H1 (cell line): ENCODE measurements around the gene TAP2. TPM values are rescaled to one million over a fixed set of nuclear protein-coding genes. Genes with fewer than 3 reads are reported as not detected.

Source experiments
- CTCF ChIA-PET: fragments of 300-600 bp; sonication (Branson Sonifier 250); formaldehyde crosslinking; loops from one replicate; lab custom pipeline; 2021; ENCODE audit not compliant: partially characterized antibody; lab: Charles Lee
- POLR2A ChIA-PET: fragments of 300-600 bp; sonication (Branson Sonifier 250); formaldehyde crosslinking; loops from one replicate; lab custom pipeline; 2021; ENCODE audit warnings: inconsistent platforms; ENCODE audit not compliant: partially characterized antibody; lab: Charles Lee
- DNase-seq, 2 experiments: peaks; one replicate each; pipeline versions ENCODE4 v3.0.0 to v3.0.0-alpha.2; 2010 to 2022; ENCODE audit warnings: low spot score in 2 of 2, low read depth in 1 of 2, mixed read lengths in 1 of 2
- FAIRE-seq: peaks from 2 replicates; lab custom pipeline; 2011; peaks lifted over from hg19 to GRCh38; lab: Jason Lieb, UNC
- H2AFZ ChIP-seq: 2 replicates; pipeline ENCODE4 v1.8.1; 2012; ENCODE audit warnings: low read length, inconsistent platforms
- H2AK5ac ChIP-seq: 2 replicates; pipeline ENCODE4 v1.6.1; 2013; ENCODE audit warnings: low read depth, low read length
- H2BK120ac ChIP-seq: replicated peaks from 2 replicates; pipeline ENCODE3; 2013; ENCODE audit warnings: low read depth, low read length, inconsistent platforms
- H2BK12ac ChIP-seq: 2 replicates; pipeline ENCODE4 v1.6.1; 2013; ENCODE audit warnings: low read depth, low read length
- H2BK15ac ChIP-seq: 2 replicates; pipeline ENCODE4 v1.6.1; 2013; ENCODE audit warnings: low read length
- H2BK20ac ChIP-seq: 2 replicates; pipeline ENCODE4 v1.6.1; 2013; ENCODE audit warnings: low read length
- H2BK5ac ChIP-seq: 2 replicates; pipeline ENCODE4 v1.6.1; 2013; ENCODE audit warnings: low read depth, low read length
- H3K14ac ChIP-seq: 2 replicates; pipeline ENCODE4 v1.6.1; 2013; ENCODE audit warnings: inconsistent platforms; ENCODE audit not compliant: insufficient read length
- H3K18ac ChIP-seq: 2 replicates; pipeline ENCODE4 v1.6.1; 2013; ENCODE audit warnings: low read length; ENCODE audit errors: extremely low read depth
- H3K23ac ChIP-seq: 2 replicates; pipeline ENCODE4 v1.6.1; 2013; ENCODE audit warnings: inconsistent platforms; ENCODE audit not compliant: insufficient read length
- H3K23me2 ChIP-seq: 2 replicates; pipeline ENCODE4 v1.6.1; 2013; ENCODE audit warnings: low read depth, low read length
- H3K27ac ChIP-seq: 2 replicates; pipeline ENCODE4 v1.6.1; 2011; ENCODE audit warnings: low read depth, low read length, inconsistent platforms
- H3K27me3 ChIP-seq, 4 experiments: replicated peaks in 1 of 4; 1 replicate in 1 of 4; 2 replicates in 3 of 4; pipeline versions ENCODE4 v1.6.1 to v1.8.1; 2011 to 2013; ENCODE audit warnings: low read length in 3 of 4, mild to moderate bottlenecking in 3 of 4, inconsistent platforms in 2 of 4, mixed read lengths in 2 of 4, moderate library complexity in 1 of 4; ENCODE audit not compliant: control insufficient read depth in 3 of 4, insufficient read depth in 3 of 4; ENCODE audit errors: extremely low read depth in 1 of 4
- H3K36me3 ChIP-seq, 4 experiments: 2 replicates each; pipeline versions ENCODE4 v1.6.1 to v1.8.1; 2011 to 2013; ENCODE audit warnings: mild to moderate bottlenecking in 4 of 4, low read length in 3 of 4, moderate library complexity in 2 of 4, control low read depth in 1 of 4, inconsistent platforms in 1 of 4; ENCODE audit not compliant: insufficient read depth in 4 of 4, control insufficient read depth in 2 of 4
- H3K4ac ChIP-seq: replicated peaks from 2 replicates; pipeline ENCODE3; 2013; ENCODE audit warnings: low read length, low read depth, mixed read lengths, inconsistent platforms; ENCODE audit not compliant: insufficient read length
- H3K4me1 ChIP-seq, 4 experiments: replicated peaks in 1 of 4; 1 replicate in 1 of 4; 2 replicates in 3 of 4; pipeline versions ENCODE4 v1.6.1 to v1.8.1; 2011 to 2013; ENCODE audit warnings: low read length in 3 of 4, inconsistent platforms in 2 of 4, mixed read lengths in 1 of 4; ENCODE audit not compliant: insufficient read depth in 4 of 4, control insufficient read depth in 3 of 4
- H3K4me2 ChIP-seq, 2 experiments: 2 replicates each; pipeline versions ENCODE4 v1.6.1 to v1.8.1; 2011 to 2013; ENCODE audit warnings: low read depth in 2 of 2, low read length in 2 of 2, control low read depth in 1 of 2, inconsistent platforms in 1 of 2, mild to moderate bottlenecking in 1 of 2; ENCODE audit not compliant: insufficient read depth in 1 of 2
- H3K4me3 ChIP-seq, 4 experiments: fragments of 200-600, 300-600 bp in 1 of 4; sonication (generic), shearing (Covaris generic), sonication (Bioruptor Twin) in 1 of 4; 2 replicates each; pipeline versions ENCODE4 v1.5.1 to v1.8.1; 2011 to 2016; ENCODE audit warnings: low read length in 4 of 4, low read depth in 3 of 4, control low read depth in 2 of 4, inconsistent platforms in 2 of 4, mild to moderate bottlenecking in 2 of 4, mixed read lengths in 1 of 4, moderate library complexity in 1 of 4; ENCODE audit not compliant: insufficient read depth in 2 of 4; ENCODE audit errors: extremely low read depth in 1 of 4
- H3K56ac ChIP-seq: replicated peaks from 2 replicates; pipeline ENCODE3; 2013; ENCODE audit warnings: low read depth, mild to moderate bottlenecking, mixed read lengths, low read length, inconsistent platforms; ENCODE audit not compliant: insufficient read length
- H3K79me1 ChIP-seq: 2 replicates; pipeline ENCODE4 v1.6.1; 2013; ENCODE audit warnings: low read depth, low read length, control low read depth
- H3K79me2 ChIP-seq, 2 experiments: 2 replicates each; pipeline versions ENCODE4 v1.6.1 to v1.8.1; 2012 to 2013; ENCODE audit warnings: low read length in 2 of 2, mild to moderate bottlenecking in 2 of 2, inconsistent platforms in 1 of 2; ENCODE audit not compliant: insufficient read depth in 2 of 2, control insufficient read depth in 1 of 2
- H3K9ac ChIP-seq, 4 experiments: replicated peaks in 1 of 4; 1 replicate in 1 of 4; 2 replicates in 3 of 4; pipeline versions ENCODE4 v1.6.1 to v1.8.1; 2011 to 2013; ENCODE audit warnings: low read depth in 3 of 4, low read length in 3 of 4, control low read depth in 2 of 4, mild to moderate bottlenecking in 2 of 4, moderate library complexity in 2 of 4, inconsistent platforms in 1 of 4; ENCODE audit errors: extremely low read depth in 1 of 4
- H3K9me3 ChIP-seq, 2 experiments: 2 replicates each; pipeline versions ENCODE4 v1.6.1 to v1.8.1; 2012 to 2013; ENCODE audit warnings: mild to moderate bottlenecking in 2 of 2, moderate library complexity in 2 of 2, control low read depth in 1 of 2, inconsistent platforms in 1 of 2, low read depth in 1 of 2, low read length in 1 of 2, mixed read lengths in 1 of 2; ENCODE audit not compliant: insufficient read depth in 2 of 2
- H4K20me1 ChIP-seq, 2 experiments: replicated peaks in 1 of 2; 2 replicates each; pipeline versions ENCODE3 to v1.8.1; 2011 to 2013; ENCODE audit warnings: inconsistent platforms in 2 of 2, low read length in 2 of 2, mild to moderate bottlenecking in 1 of 2; ENCODE audit not compliant: insufficient read depth in 2 of 2, control insufficient read depth in 1 of 2
- H4K5ac ChIP-seq: 2 replicates; pipeline ENCODE4 v1.6.1; 2013; ENCODE audit warnings: low read length, low read depth, mixed read lengths, inconsistent platforms; ENCODE audit not compliant: insufficient read length
- H4K8ac ChIP-seq: 2 replicates; pipeline ENCODE4 v1.8.0; 2013; ENCODE audit warnings: mild to moderate bottlenecking, moderate library complexity, low read length, inconsistent platforms; ENCODE audit not compliant: insufficient read depth; ENCODE audit errors: extremely low read depth
- H4K91ac ChIP-seq: replicated peaks from 2 replicates; pipeline ENCODE3; 2013; ENCODE audit warnings: low read length, mixed read lengths, inconsistent platforms; ENCODE audit not compliant: insufficient read length
- BRCA1 ChIP-seq: IDR thresholded peaks from 2 replicates; pipeline ENCODE4 v1.6.1; 2012; ENCODE audit warnings: low read depth, low read length, improper control_type of control experiment
- CBX5 ChIP-seq: fragments of 300-800, 300-1000 bp; sonication (generic); IDR thresholded peaks from 2 replicates; pipeline ENCODE4 v1.7.1; 2016; ENCODE audit warnings: antibody characterized with exemption, low read length, low read depth
- CHD1 ChIP-seq: IDR thresholded peaks from 2 replicates; pipeline ENCODE4 v1.6.1; 2012; ENCODE audit warnings: low read depth, low read length, improper control_type of control experiment
- FOSL1 ChIP-seq: IDR thresholded peaks from 2 replicates; pipeline ENCODE4 v1.6.1; 2011; ENCODE audit warnings: mild to moderate bottlenecking, low read depth, low read length, moderate library complexity; ENCODE audit not compliant: insufficient read depth
- GABPA ChIP-seq: IDR thresholded peaks from 2 replicates; pipeline ENCODE4 v1.6.1; 2011; ENCODE audit warnings: mild to moderate bottlenecking, low read length, moderate library complexity, borderline replicate concordance; ENCODE audit not compliant: insufficient read depth
- JUN ChIP-seq: IDR thresholded peaks from 2 replicates; pipeline ENCODE4 v1.6.1; 2011; ENCODE audit warnings: low read depth, mild to moderate bottlenecking, improper control_type of control experiment, low read length
- PHF8 ChIP-seq: fragments of 200-600 bp; sonication (generic); conservative IDR thresholded peaks from 2 replicates; pipeline ENCODE4 v1.7.1; 2012; ENCODE audit warnings: low read depth, mild to moderate bottlenecking, inconsistent platforms, low read length, moderate library complexity
- RAD21 ChIP-seq, 2 experiments: IDR thresholded peaks in 1 of 2; conservative IDR thresholded peaks in 1 of 2; 2 replicates each; pipeline ENCODE4 v1.6.1; 2011; ENCODE audit warnings: low read depth in 2 of 2, low read length in 2 of 2, improper control_type of control experiment in 1 of 2, inconsistent platforms in 1 of 2, mild to moderate bottlenecking in 1 of 2, moderate library complexity in 1 of 2
- SIN3A ChIP-seq, 2 experiments: IDR thresholded peaks in 1 of 2; conservative IDR thresholded peaks in 1 of 2; 2 replicates each; pipeline ENCODE4 v1.6.1; 2011 to 2012; ENCODE audit warnings: low read length in 2 of 2, improper control_type of control experiment in 1 of 2, low read depth in 1 of 2, mild to moderate bottlenecking in 1 of 2
- SRF ChIP-seq: IDR thresholded peaks from 2 replicates; pipeline ENCODE4 v1.6.1; 2011; ENCODE audit warnings: mild to moderate bottlenecking, low read depth, low read length, moderate library complexity
- WGBS, 2 experiments: shearing (Covaris generic) in 1 of 2; methylation state at CpG; one replicate each; pipeline versions ENCODE4 v1.1.6 to v1.1.7; 2013 to 2015; ENCODE audit warnings: low lambda C conversion rate in 2 of 2, mixed read lengths in 2 of 2, inconsistent platforms in 1 of 2, low coverage in 1 of 2, missing lambda C conversion rate in 1 of 2; ENCODE audit not compliant: insufficient replicate concordance in 2 of 2, insufficient coverage in 1 of 2, insufficient read length in 1 of 2; ENCODE audit errors: extremely low coverage in 1 of 2, missing lambda C conversion rate in 1 of 2; 5-methylcytosine and 5-hydroxymethylcytosine counted together
- polyA plus RNA-seq, 7 experiments: library from polyadenylated mRNA; depleted of rRNA in 3 of 7; stranded (reverse) in 5 of 7; unstranded in 2 of 7; fragments of >200 nt in 5 of 7; fragments of 200-250 nt in 2 of 7; gene quantifications; 1 replicate in 5 of 7; 2 replicates in 1 of 7; 4 replicates in 1 of 7; pipeline versions ENCODE4 v1.2.1 to v1.2.3, GENCODE V29; 2011 to 2013; ENCODE audit warnings: missing spikeins in 2 of 7, mixed read lengths in 2 of 7
- total RNA-seq: library from RNA; stranded (reverse); fragmentation: NEBNext Ultra II Directional; extraction: Animal tissue kit (Norgen Biotek cat#: 25700); gene quantifications from 2 replicates; pipeline ENCODE4 v1.2.1, GENCODE V29; 2021
- TF ChIP-seq, protein P1 (sequence below): IDR thresholded peaks from 2 replicates; pipeline ENCODE4 v1.6.1; 2012; ENCODE audit warnings: inconsistent platforms

TAP2 gene
- total and polyA plus RNA-seq, 2 of the 8 experiments (the other 6 are each of a cell fraction or from before 2014, with no cell fraction given): 11.3 to 27.2 TPM

DNA sequence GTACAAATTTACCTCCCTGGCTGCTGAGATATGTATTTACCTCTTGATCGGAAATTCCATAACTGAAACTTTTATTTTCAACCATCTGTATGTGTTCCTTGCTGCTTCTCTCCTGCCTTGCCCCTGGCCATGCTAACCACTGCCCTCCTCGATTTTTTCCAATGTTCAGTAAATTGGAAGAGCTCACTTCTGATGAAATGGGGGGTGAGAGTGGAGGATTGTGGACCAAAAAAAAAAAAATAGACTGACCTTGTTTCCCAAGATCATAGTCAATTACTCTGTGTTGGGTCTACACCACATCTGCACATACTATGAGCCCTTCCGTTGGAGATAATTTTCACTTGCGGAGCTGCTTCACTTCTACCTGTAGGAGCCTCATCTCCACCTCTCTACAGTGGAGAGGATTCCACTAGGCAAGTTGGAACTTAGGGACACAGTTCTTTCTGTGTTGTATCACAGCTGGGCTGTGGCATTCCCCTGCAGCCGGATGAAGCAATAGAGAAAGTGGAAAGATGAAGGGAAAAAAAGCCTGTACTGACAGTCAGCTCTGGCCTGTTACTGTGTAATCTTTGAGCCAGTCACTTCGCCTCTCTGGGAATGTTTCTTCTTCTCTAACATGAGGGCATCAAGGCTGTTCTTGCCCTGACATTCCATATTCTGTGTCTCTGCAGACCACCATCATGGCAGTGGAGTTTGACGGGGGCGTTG lies 17.1 kb upstream of the TAP2 start:
- FAIRE-seq (no peak), DNase-seq (no peak)
- Histone ChIP-seq H3K27me3 (peaks cover 6 to 41% (median 36%) of the 10 kb centered on the region in 4 experiments), H2BK5ac (no peak overlapping the region), H3K4ac (no peak overlapping the region), H3K23ac (no peak overlapping the region), H3K23me2 (peaks cover 13% of the 10 kb centered on the region), H3K27ac (no peak overlapping the region), H3K79me2 (no peaks in the 10 kb centered on the region), H3K14ac (no peak overlapping the region), H2AFZ (no peak overlapping the region), H2AK5ac (no peak overlapping the region), H3K18ac (no peak overlapping the region), H3K4me2 (no peak overlapping the region), H3K56ac (no peak overlapping the region), H3K79me1 (no peaks in the 10 kb centered on the region), H2BK12ac (no peak overlapping the region), H4K91ac (no peak overlapping the region), H3K9ac (no peak overlapping the region), H2BK120ac (no peak overlapping the region), H3K36me3 (peaks cover 0 to 3% (median 0%) of the 10 kb centered on the region in 4 experiments; a peak in 1 of 8 replicates), H4K5ac (no peak overlapping the region), H2BK15ac (no peak overlapping the region), H3K4me1 (peaks cover 0 to 5% (median 1%) of the 10 kb centered on the region in 4 experiments; a peak in 5 of 7 replicates), H4K8ac (no peak overlapping the region), H3K9me3 (no peaks in the 10 kb centered on the region), H2BK20ac (no peak overlapping the region), H4K20me1 (no peaks in the 10 kb centered on the region), H3K4me3 (no peak overlapping the region)
- CTCF ChIA-PET: interaction anchor here (0.6 to 19.9 kb wide), 11 partner anchors 8 to 264 kb away, joined by 3 to 402 read pairs (median 4); partner anchors contain the start of genes BRD2, PSMB8 and TAP2
- POLR2A ChIA-PET: interaction anchor here (0.6 to 4.0 kb wide), 2 partner anchors 115 to 140 kb away, joined by 3 to 49 read pairs; partner anchors contain the start of gene BRD2
- 91% methylated on average over 8 of the region's 8 CpGs; no CpG with 5 or more reads in 1 of the 2 experiments for WGBS, 2 experiments
- TF ChIP-seq GABPA: no peak
- TF ChIP-seq FOSL1: no peak
- no peak for TF ChIP-seq PHF8
- TF ChIP-seq RAD21 (IDR thresholded peaks at IDR 0.05 in 1 of 2, conservative IDR thresholded peaks at IDR 0.05 in 1 of 2; ENCODE audit: low read depth in 2 of 2, low read length in 2 of 2): no peak
- TF ChIP-seq CBX5: no peak
- TF ChIP-seq, protein P1, sequence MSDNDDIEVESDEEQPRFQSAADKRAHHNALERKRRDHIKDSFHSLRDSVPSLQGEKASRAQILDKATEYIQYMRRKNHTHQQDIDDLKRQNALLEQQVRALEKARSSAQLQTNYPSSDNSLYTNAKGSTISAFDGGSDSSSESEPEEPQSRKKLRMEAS: no peak
- TF ChIP-seq BRCA1: no peak
- TF ChIP-seq SIN3A (conservative IDR thresholded peaks at IDR 0.05 in 1 of 2, IDR thresholded peaks at IDR 0.05 in 1 of 2; ENCODE audit: low read depth in 1 of 2, low read length in 2 of 2): no peak
- TF ChIP-seq SRF: no peak
- TF ChIP-seq CHD1: no peak
- TF ChIP-seq JUN: no peak
